Stimulated activated naive CD8-positive, alpha-beta T cell treated with anti-CD3 and anti-CD28 coated beads, Interleukin-15, Interleukin-2, amounts not matched to agents 100 U/mL and 50 U/mL, for 24 hours (primary cell): ENCODE data around the gene SARNP.

Experiments used
- ATAC-seq: fragments of 150-1000 bp; cut with Tn5 transposase; one replicate; pipeline ENCODE4 v1.10.0; 2021
- DNase-seq: peaks from one replicate; pipeline ENCODE4 v3.0.0; 2021

The SARNP gene

DNA sequence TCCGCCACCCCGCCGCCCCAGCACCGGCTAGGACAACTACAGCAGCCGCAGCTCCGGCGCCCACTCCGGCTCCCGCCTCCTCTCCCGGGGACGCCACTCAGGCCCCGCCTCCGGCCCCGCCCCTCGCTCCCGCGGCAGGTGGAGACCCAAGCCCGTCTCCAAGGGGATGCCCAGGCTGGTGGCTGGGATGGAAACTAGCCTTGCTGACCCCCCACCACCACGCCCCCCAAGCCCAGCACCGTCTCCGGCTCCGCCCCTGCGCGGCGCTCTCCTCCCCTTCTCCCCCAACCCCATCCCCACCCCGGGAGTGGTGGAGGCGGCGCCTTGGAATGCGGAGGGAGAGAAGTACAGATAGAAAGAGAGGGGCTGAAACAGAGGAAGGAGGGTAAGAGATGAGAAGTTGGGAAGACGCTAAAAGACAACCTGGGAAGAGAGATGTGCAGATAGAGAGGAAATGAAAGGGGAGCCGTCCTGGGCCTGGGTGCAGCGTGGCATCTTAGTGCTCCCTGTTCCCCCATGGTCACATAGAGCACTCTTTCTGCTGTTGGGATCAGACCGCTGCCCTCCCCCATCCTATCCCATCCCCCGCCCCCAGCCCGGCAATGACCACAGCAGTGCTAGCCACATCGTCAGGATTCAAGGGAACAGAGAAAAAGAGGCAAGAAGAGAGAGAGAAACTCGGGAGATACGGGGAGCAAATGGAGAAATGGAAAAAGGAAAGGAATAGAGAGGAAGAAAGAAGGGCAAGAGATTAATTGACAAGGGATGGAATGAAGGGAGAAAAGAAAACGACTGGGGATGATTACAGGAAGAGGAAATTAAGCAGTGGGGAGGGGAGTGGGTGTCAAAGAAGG is 109.5 kb downstream of the SARNP start, which contains the start of gene ITGA7:
Gene ITGA7, minus strand, starts transcription at position 64 of the 854 bp plus-strand sequence. CDS start 222 bp downstream, outside the sequence.
- peak; percentile 73 for DNase-seq
- ATAC-seq, result peak; percentile 65
